ENCODE results near the gene USP3.

GRCh38 chr15:63456258-63456657, 48.1 kb upstream of the USP3 start:
- TF ChIP-seq CTCF (IDR thresholded peaks at IDR 0.05), result no peak
- TF ChIP-seq FOXP4 (CRISPR knock-in tag; IDR thresholded peaks at IDR 0.05), result no peak
- no peak for TF ChIP-seq JUN (CRISPR knock-in tag; IDR thresholded peaks at IDR 0.05)
- no peak for TF ChIP-seq NR1H2 (CRISPR knock-in tag; IDR thresholded peaks at IDR 0.05)
- TF ChIP-seq STAT6 (CRISPR knock-in tag; conservative IDR thresholded peaks at IDR 0.05; ENCODE audit: low read depth), result no peak
